SK-N-SH treated with all-trans-retinoic acid at 6 μM for 48 hours (cell line): ENCODE measurements around the gene PARP1.

Experiments
- ATAC-seq: fragments of 200-7000 bp; cut with Tn5 transposase; 3 replicates; pipeline ENCODE4 v1.9.1; 2020; ENCODE audit warnings: mild to moderate bottlenecking, moderate library complexity
- ARNTL ChIP-seq: fragments of 450-650 bp; formaldehyde crosslinking; IDR thresholded peaks from 2 replicates; pipeline ENCODE4 v1.5.0; 2020; ENCODE audit warnings: low read depth, mild to moderate bottlenecking, moderate library complexity, borderline replicate concordance
- BACH2 ChIP-seq: fragments of 250-450 bp; sonication (Bioruptor Pico); IDR thresholded peaks from 2 replicates; pipeline ENCODE4 v1.9.0; 2021; ENCODE audit warnings: mild to moderate bottlenecking, borderline replicate concordance
- CSDC2 ChIP-seq: fragments of 250-450 bp; sonication (Bioruptor Pico); IDR thresholded peaks from 2 replicates; pipeline ENCODE4 v1.5.0; 2020; ENCODE audit warnings: mild to moderate bottlenecking, moderate library complexity
- ESRRG ChIP-seq: fragments of 250-450 bp; sonication (Bioruptor Pico); IDR thresholded peaks from 2 replicates; pipeline ENCODE4 v1.6.1; 2021; ENCODE audit warnings: mild to moderate bottlenecking
- GLIS3 ChIP-seq: fragments of 250-450 bp; sonication (Bioruptor Pico); IDR thresholded peaks from 2 replicates; pipeline ENCODE4 v1.5.0; 2020; ENCODE audit warnings: mild to moderate bottlenecking, moderate library complexity
- ISL1 ChIP-seq: fragments of 250-450 bp; sonication (Bioruptor Pico); IDR thresholded peaks from 2 replicates; pipeline ENCODE4 v2.1.2; 2022; ENCODE audit warnings: mild to moderate bottlenecking, moderate library complexity
- PPARA ChIP-seq: fragments of 250-450 bp; sonication (Bioruptor Pico); IDR thresholded peaks from 2 replicates; pipeline ENCODE4 v1.5.0; 2020; ENCODE audit warnings: mild to moderate bottlenecking, borderline replicate concordance
- RARB ChIP-seq: fragments of 250-450 bp; sonication (Bioruptor Pico); IDR thresholded peaks from 2 replicates; pipeline ENCODE4 v1.8.0; 2021; ENCODE audit warnings: mild to moderate bottlenecking, moderate library complexity
- TCF4 ChIP-seq: fragments of 250-450 bp; sonication (Bioruptor Pico); IDR thresholded peaks from 2 replicates; pipeline ENCODE4 v1.8.0; 2021; ENCODE audit warnings: mild to moderate bottlenecking, moderate library complexity, borderline replicate concordance
- ZC3H10 ChIP-seq: fragments of 250-450 bp; sonication (Bioruptor Pico); IDR thresholded peaks from 2 replicates; pipeline ENCODE4 v1.5.1; 2021; ENCODE audit warnings: mild to moderate bottlenecking, moderate library complexity
- ZFP3 ChIP-seq: fragments of 250-450 bp; sonication (Bioruptor Pico); IDR thresholded peaks from 2 replicates; pipeline ENCODE4 v1.5.0; 2020; ENCODE audit warnings: mild to moderate bottlenecking, moderate library complexity
- ZFP30 ChIP-seq: fragments of 450-650 bp; formaldehyde crosslinking; IDR thresholded peaks from 2 replicates; pipeline ENCODE4 v1.5.0; 2022; ENCODE audit warnings: mild to moderate bottlenecking, moderate library complexity
- ZNF70 ChIP-seq: fragments of 450-650 bp; formaldehyde crosslinking; IDR thresholded peaks from 2 replicates; pipeline ENCODE4 v1.5.0; 2020; ENCODE audit warnings: mild to moderate bottlenecking, moderate library complexity
- TF ChIP-seq, protein P1 (sequence below): fragments of 250-450 bp; sonication (Bioruptor Pico); IDR thresholded peaks from 2 replicates; pipeline ENCODE4 v1.5.0; 2020; ENCODE audit warnings: mild to moderate bottlenecking, moderate library complexity
- TF ChIP-seq, protein P2 (sequence below): fragments of 250-450 bp; sonication (Bioruptor Pico); IDR thresholded peaks from 2 replicates; pipeline ENCODE4 v1.5.1; 2020; ENCODE audit warnings: low read depth, mild to moderate bottlenecking, moderate library complexity

The PARP1 gene

GRCh38 chr1:226311376-226311775 is 96.5 kb downstream of the PARP1 start:
- ATAC-seq = no peak
- TF ChIP-seq PPARA = no peak
- TF ChIP-seq ZFP30 = no peak
- no peak for TF ChIP-seq TCF4 (CRISPR knock-in tag)
- no peak for TF ChIP-seq BACH2 (CRISPR knock-in tag)
- TF ChIP-seq CSDC2 (CRISPR knock-in tag) = no peak
- TF ChIP-seq ESRRG = no peak
- TF ChIP-seq GLIS3 (CRISPR knock-in tag) = no peak
- TF ChIP-seq ZC3H10 (CRISPR knock-in tag) = no peak
- TF ChIP-seq ARNTL (CRISPR knock-in tag) = no peak
- TF ChIP-seq ISL1 (CRISPR knock-in tag) = no peak
- no peak for TF ChIP-seq ZFP3
- no peak for TF ChIP-seq ZNF70 (CRISPR knock-in tag)
- TF ChIP-seq, protein P1, sequence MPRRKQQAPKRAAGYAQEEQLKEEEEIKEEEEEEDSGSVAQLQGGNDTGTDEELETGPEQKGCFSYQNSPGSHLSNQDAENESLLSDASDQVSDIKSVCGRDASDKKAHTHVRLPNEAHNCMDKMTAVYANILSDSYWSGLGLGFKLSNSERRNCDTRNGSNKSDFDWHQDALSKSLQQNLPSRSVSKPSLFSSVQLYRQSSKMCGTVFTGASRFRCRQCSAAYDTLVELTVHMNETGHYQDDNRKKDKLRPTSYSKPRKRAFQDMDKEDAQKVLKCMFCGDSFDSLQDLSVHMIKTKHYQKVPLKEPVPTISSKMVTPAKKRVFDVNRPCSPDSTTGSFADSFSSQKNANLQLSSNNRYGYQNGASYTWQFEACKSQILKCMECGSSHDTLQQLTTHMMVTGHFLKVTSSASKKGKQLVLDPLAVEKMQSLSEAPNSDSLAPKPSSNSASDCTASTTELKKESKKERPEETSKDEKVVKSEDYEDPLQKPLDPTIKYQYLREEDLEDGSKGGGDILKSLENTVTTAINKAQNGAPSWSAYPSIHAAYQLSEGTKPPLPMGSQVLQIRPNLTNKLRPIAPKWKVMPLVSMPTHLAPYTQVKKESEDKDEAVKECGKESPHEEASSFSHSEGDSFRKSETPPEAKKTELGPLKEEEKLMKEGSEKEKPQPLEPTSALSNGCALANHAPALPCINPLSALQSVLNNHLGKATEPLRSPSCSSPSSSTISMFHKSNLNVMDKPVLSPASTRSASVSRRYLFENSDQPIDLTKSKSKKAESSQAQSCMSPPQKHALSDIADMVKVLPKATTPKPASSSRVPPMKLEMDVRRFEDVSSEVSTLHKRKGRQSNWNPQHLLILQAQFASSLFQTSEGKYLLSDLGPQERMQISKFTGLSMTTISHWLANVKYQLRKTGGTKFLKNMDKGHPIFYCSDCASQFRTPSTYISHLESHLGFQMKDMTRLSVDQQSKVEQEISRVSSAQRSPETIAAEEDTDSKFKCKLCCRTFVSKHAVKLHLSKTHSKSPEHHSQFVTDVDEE (CRISPR knock-in tag) = no peak
- TF ChIP-seq, protein P2, sequence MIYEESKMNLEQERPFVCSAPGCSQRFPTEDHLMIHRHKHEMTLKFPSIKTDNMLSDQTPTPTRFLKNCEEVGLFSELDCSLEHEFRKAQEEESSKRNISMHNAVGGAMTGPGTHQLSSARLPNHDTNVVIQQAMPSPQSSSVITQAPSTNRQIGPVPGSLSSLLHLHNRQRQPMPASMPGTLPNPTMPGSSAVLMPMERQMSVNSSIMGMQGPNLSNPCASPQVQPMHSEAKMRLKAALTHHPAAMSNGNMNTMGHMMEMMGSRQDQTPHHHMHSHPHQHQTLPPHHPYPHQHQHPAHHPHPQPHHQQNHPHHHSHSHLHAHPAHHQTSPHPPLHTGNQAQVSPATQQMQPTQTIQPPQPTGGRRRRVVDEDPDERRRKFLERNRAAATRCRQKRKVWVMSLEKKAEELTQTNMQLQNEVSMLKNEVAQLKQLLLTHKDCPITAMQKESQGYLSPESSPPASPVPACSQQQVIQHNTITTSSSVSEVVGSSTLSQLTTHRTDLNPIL (CRISPR knock-in tag) = no peak
- TF ChIP-seq RARB (CRISPR knock-in tag) = no peak
